Suprapubic skin (tissue), 3 donors: ENCODE measurements around the gene CTNND2.

Source experiments
- POLR2A ChIP-seq, 2 donors: fragments of 450-650 bp; IDR thresholded peaks; one replicate each; pipeline ENCODE4 v1.6.1; 2017; ENCODE audit warnings: antibody characterized with exemption in 2 of 2, mild to moderate bottlenecking in 2 of 2, moderate library complexity in 2 of 2
- TF ChIP-seq, protein P1 (sequence below), 2 donors: fragments of 200-600 bp in 1 of 2; fragments of 450-650 bp in 1 of 2; sonication (generic) in 1 of 2; IDR thresholded peaks; one replicate each; pipeline ENCODE4 v1.5.1; 2016 to 2019; ENCODE audit warnings: antibody characterized with exemption in 2 of 2, mild to moderate bottlenecking in 1 of 2, moderate library complexity in 1 of 2

DNA sequence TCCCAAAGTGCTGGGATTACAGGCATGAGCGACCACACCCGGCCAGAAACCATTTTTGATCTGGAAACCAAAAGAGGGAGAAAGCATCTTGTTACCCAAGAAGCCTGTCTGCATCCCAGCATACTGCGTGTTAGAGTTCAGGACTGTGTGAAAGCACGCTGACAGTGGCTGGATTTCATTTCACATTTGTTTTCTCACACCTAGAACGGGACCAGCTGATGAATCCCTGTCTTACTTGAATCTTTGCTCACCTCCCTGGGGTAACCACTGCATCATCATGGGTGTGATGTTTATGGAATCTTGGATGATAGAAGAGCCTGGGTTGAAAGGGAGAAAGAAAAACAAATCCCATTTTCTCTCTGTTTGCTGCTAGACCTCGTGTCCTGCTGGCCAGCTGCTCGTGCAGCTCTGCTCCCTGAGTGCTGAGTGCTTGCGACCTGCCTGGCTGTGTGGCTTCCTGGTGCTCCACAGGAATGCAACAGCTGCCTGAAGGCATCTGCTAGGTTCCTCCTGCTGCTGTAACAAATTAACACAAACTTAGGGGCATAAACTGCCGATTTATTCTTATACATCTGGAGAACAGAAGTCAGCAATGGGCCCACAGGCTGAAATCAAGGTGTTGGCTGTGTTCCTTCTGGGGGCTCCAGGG is 764.9 kb downstream of the CTNND2 start:
- no peak for TF ChIP-seq POLR2A (IDR thresholded peaks at IDR 0.05)
- TF ChIP-seq, protein P1, sequence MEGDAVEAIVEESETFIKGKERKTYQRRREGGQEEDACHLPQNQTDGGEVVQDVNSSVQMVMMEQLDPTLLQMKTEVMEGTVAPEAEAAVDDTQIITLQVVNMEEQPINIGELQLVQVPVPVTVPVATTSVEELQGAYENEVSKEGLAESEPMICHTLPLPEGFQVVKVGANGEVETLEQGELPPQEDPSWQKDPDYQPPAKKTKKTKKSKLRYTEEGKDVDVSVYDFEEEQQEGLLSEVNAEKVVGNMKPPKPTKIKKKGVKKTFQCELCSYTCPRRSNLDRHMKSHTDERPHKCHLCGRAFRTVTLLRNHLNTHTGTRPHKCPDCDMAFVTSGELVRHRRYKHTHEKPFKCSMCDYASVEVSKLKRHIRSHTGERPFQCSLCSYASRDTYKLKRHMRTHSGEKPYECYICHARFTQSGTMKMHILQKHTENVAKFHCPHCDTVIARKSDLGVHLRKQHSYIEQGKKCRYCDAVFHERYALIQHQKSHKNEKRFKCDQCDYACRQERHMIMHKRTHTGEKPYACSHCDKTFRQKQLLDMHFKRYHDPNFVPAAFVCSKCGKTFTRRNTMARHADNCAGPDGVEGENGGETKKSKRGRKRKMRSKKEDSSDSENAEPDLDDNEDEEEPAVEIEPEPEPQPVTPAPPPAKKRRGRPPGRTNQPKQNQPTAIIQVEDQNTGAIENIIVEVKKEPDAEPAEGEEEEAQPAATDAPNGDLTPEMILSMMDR (IDR thresholded peaks at IDR 0.05): no peak
